Measurements from ENCODE around the gene FCER1G.

GRCh38 chr1:161260376-161261260, 45.5 kb downstream of the FCER1G start:
- TF ChIP-seq CTCF (IDR thresholded peaks at IDR 0.05): no peak
- no peak for TF ChIP-seq POLR2AphosphoS5 (IDR thresholded peaks at IDR 0.05; ENCODE audit: low read depth, low read length)
- no peak for TF ChIP-seq TCF7L2 (IDR thresholded peaks at IDR 0.05; ENCODE audit: low read depth, low read length)
- no peak for TF ChIP-seq REST (IDR thresholded peaks at IDR 0.05; ENCODE audit: insufficient read depth in 1 of 2, low read depth in 2 of 2, low read length in 1 of 2)
- no peak for TF ChIP-seq SIN3A (IDR thresholded peaks at IDR 0.05; ENCODE audit: borderline replicate concordance, insufficient read depth, low read depth, low read length)
